DND-41 (cell line): Measurements from ENCODE around the gene SCN8A.

Experiments
- ATAC-seq: fragments of 200-7000 bp; cut with Tn5 transposase; 3 replicates; pipeline ENCODE4 v1.9.1; 2021; ENCODE audit warnings: low read depth; ENCODE audit not compliant: insufficient read depth
- DNase-seq: peaks from one replicate; pipeline ENCODE4 v3.0.0-alpha.2; 2020
- H2AFZ ChIP-seq: 2 replicates; pipeline ENCODE4 v1.6.0; 2012; ENCODE audit warnings: low read depth, low read length
- H3K27ac ChIP-seq: 2 replicates; pipeline ENCODE4 v1.5.1; 2012; ENCODE audit warnings: low read length, inconsistent platforms
- H3K27me3 ChIP-seq: fragments of 200-600 bp; sonication (generic); 2 replicates; pipeline ENCODE4 v1.6.0; 2012; ENCODE audit warnings: low read length, mild to moderate bottlenecking, inconsistent platforms; ENCODE audit not compliant: insufficient read depth, poor library complexity
- H3K36me3 ChIP-seq: 2 replicates; pipeline ENCODE4 v1.5.1; 2012; ENCODE audit warnings: low read length, inconsistent platforms; ENCODE audit not compliant: insufficient read depth
- H3K4me1 ChIP-seq: 2 replicates; pipeline ENCODE4 v1.5.1; 2012; ENCODE audit warnings: mild to moderate bottlenecking, low read length; ENCODE audit not compliant: insufficient read depth
- H3K4me2 ChIP-seq: 2 replicates; pipeline ENCODE4 v1.6.0; 2012; ENCODE audit warnings: mild to moderate bottlenecking, moderate library complexity, low read length, inconsistent platforms; ENCODE audit not compliant: insufficient read depth
- H3K4me3 ChIP-seq, 2 experiments: fragments of 200-600 bp in 1 of 2; shearing (Covaris generic) in 1 of 2; 2 replicates each; pipeline ENCODE4 v1.5.1; 2012 to 2016; ENCODE audit warnings: inconsistent platforms in 2 of 2, low read length in 2 of 2, mild to moderate bottlenecking in 2 of 2, low read depth in 1 of 2, moderate library complexity in 1 of 2
- H3K79me2 ChIP-seq: 2 replicates; pipeline ENCODE4 v1.6.0; 2012; ENCODE audit warnings: low read length, inconsistent platforms; ENCODE audit not compliant: insufficient read depth
- H3K9ac ChIP-seq: 2 replicates; pipeline ENCODE4 v1.6.0; 2012; ENCODE audit warnings: low read depth, mild to moderate bottlenecking, inconsistent platforms, low read length, moderate library complexity
- H3K9me3 ChIP-seq: 2 replicates; pipeline ENCODE4 v1.5.1; 2012; ENCODE audit warnings: low read length, moderate library complexity, mild to moderate bottlenecking, inconsistent platforms; ENCODE audit not compliant: insufficient read depth, severe bottlenecking
- H4K20me1 ChIP-seq: 2 replicates; pipeline ENCODE4 v1.6.0; 2012; ENCODE audit warnings: low read length; ENCODE audit not compliant: insufficient read depth
- EZH2 ChIP-seq: IDR thresholded peaks from 3 replicates; pipeline ENCODE4 v1.6.1; 2012; ENCODE audit warnings: borderline replicate concordance, low read depth, mild to moderate bottlenecking, moderate library complexity, low read length, inconsistent platforms; ENCODE audit not compliant: severe bottlenecking
- TF ChIP-seq, protein P1 (sequence below): IDR thresholded peaks from 2 replicates; pipeline ENCODE4 v1.5.1; 2012; ENCODE audit warnings: borderline replicate concordance, low read length, moderate library complexity, mild to moderate bottlenecking; ENCODE audit not compliant: poor library complexity, severe bottlenecking; ENCODE audit errors: extremely low read depth

SCN8A gene

DNA sequence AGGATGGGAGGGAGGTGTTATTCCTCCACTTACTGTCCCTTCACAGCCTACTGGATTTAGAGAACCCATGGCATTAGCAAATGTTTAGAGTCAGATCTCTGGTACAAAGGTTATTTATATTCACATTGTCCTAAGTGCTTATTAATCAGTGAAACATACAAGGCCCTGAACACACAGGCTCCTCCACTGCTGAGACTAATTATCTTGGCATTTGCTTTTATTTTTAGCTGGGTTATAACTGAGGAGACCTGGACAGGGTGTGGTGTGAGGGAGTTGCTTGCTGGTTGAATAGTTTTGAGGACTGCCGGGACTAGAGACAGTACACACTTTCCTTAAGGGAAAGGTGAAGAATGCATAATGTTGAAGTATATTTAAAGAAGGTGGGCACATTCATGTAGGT lies 180.0 kb downstream of the SCN8A start:
- DNase-seq = no peak
- Histone ChIP-seq H3K4me2 (no peak overlapping the region), H3K4me3 (no peak overlapping the region), H3K79me2 (no peaks in the 10 kb centered on the region), H2AFZ (no peak overlapping the region), H3K36me3 (peaks cover 35% of the 10 kb centered on the region), H3K9ac (no peak overlapping the region), H3K27me3 (no peaks in the 10 kb centered on the region), H3K4me1 (no peaks in the 10 kb centered on the region), H3K27ac (no peak overlapping the region), H4K20me1 (no peaks in the 10 kb centered on the region), H3K9me3 (no peaks in the 10 kb centered on the region)
- no peak for ATAC-seq
- TF ChIP-seq EZH2 = no peak
- TF ChIP-seq, protein P1, sequence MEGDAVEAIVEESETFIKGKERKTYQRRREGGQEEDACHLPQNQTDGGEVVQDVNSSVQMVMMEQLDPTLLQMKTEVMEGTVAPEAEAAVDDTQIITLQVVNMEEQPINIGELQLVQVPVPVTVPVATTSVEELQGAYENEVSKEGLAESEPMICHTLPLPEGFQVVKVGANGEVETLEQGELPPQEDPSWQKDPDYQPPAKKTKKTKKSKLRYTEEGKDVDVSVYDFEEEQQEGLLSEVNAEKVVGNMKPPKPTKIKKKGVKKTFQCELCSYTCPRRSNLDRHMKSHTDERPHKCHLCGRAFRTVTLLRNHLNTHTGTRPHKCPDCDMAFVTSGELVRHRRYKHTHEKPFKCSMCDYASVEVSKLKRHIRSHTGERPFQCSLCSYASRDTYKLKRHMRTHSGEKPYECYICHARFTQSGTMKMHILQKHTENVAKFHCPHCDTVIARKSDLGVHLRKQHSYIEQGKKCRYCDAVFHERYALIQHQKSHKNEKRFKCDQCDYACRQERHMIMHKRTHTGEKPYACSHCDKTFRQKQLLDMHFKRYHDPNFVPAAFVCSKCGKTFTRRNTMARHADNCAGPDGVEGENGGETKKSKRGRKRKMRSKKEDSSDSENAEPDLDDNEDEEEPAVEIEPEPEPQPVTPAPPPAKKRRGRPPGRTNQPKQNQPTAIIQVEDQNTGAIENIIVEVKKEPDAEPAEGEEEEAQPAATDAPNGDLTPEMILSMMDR = no peak

DNA sequence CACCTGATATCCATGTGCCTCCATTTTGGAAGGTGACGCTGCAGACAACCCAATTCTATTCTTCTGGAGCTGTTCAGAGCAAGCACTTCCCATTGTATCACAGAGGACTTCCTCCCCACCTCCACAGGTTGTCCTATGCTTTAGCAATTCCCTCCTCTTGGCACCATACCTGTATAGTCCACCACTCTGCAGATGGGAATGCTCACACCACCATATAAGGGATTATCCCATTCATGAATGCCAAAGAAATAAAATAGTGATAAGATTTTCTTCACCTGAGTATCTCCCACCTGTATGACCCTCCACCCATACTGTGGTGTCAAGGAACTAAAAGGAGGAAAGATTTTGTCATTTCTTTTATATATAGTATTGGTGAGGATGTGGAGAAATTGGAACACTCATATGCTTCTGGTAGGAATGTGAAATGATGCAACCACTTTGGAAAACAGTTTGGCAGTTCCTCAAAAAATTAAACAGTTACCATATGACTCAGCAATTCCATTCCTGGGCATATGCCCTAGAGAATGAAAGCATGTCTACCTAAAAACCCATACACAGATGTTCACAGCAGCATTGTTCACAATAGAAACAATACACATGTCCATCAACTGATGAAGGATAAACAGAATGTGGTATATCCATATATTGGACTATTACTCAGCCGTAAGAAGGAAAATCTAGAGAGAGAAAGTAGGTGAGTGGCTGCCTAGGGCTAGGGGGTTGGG lies 182.3 kb downstream of the SCN8A start:
- ATAC-seq = no peak
- H3K79me2 ChIP-seq = no peaks in the 10 kb centered on the region
- H3K4me3 ChIP-seq = no peak overlapping the region
- H3K27me3 ChIP-seq = no peaks in the 10 kb centered on the region
- peaks cover 35% of the 10 kb centered on the region for H3K36me3 ChIP-seq
- H2AFZ ChIP-seq = no peak overlapping the region
- H3K27ac ChIP-seq = no peak overlapping the region
- no peak for TF ChIP-seq EZH2
- TF ChIP-seq, protein P1 = no peak
- no peak overlapping the region for H3K4me2 ChIP-seq
- no peaks in the 10 kb centered on the region for H4K20me1 ChIP-seq
- no peak for DNase-seq
- H3K9me3 ChIP-seq = no peaks in the 10 kb centered on the region
- no peaks in the 10 kb centered on the region for H3K4me1 ChIP-seq
- no peak overlapping the region for H3K9ac ChIP-seq

DNA sequence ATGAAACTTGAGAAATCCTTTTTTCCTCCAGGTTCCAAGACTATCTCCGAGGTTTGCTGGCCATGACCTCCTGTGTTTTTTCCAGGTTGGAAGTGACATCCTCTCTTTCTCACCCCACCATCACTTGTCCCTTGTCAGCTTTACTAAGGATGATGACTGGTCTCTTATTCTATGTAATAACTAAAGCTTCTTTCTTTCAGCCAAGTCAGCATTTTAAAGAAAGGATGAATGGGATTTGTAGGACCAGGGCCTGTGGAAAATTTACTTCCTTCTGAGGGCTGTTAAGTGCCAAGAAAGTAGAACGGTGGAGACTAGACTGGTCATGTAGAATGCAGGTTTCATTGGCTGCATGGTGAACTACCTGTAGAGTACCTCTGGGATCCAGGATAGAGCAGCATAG lies 183.9 kb downstream of the SCN8A start:
- H3K27ac ChIP-seq = no peak overlapping the region
- peaks cover 22% of the 10 kb centered on the region; the same call in 1 of the 2 replicates for H3K36me3 ChIP-seq
- H3K27me3 ChIP-seq = no peaks in the 10 kb centered on the region
- no peaks in the 10 kb centered on the region for H4K20me1 ChIP-seq
- TF ChIP-seq, protein P1 = no peak
- TF ChIP-seq EZH2 = no peak
- H3K4me1 ChIP-seq = peaks cover 1% of the 10 kb centered on the region
- no peak overlapping the region for H3K4me3 ChIP-seq
- no peak overlapping the region for H3K4me2 ChIP-seq
- DNase-seq = no peak
- no peak overlapping the region for H2AFZ ChIP-seq
- no peak overlapping the region for H3K9ac ChIP-seq
- H3K9me3 ChIP-seq = no peaks in the 10 kb centered on the region
- ATAC-seq = no peak
- no peaks in the 10 kb centered on the region for H3K79me2 ChIP-seq

DNA sequence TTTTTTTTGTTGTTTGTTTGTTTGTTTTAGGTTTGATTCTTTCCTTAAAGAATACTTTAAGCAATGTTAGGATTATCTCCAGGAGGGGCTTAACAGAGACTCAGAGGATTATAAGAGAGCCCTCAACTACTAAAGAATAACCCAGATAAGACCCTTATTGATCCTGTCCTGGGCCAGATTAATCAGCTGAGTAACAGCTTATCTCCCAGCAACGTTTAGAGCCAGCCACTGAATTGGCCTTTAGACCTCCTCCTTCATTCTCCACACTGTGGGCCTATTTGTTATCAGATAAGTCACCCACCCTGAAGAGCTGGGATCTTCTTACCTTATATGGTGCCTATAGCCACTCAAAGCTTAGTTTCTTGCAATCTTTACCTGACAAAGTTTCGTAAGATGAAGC lies 186.4 kb downstream of the SCN8A start:
- DNase-seq = no peak
- Histone ChIP-seq H3K9me3 (no peaks in the 10 kb centered on the region), H3K79me2 (no peaks in the 10 kb centered on the region), H2AFZ (no peak overlapping the region), H3K27ac (no peak overlapping the region), H3K36me3 (peaks cover 13% of the 10 kb centered on the region; the same call in 1 of the 2 replicates), H3K9ac (no peak overlapping the region), H3K4me3 (no peak overlapping the region), H3K4me2 (no peak overlapping the region), H3K4me1 (peaks cover 12% of the 10 kb centered on the region), H4K20me1 (no peaks in the 10 kb centered on the region), H3K27me3 (no peaks in the 10 kb centered on the region)
- ATAC-seq = no peak
- TF ChIP-seq, protein P1 = no peak
- no peak for TF ChIP-seq EZH2
